HG02884 (cell line): ENCODE results near the gene HOXA2.
A peak's percentile ranks its signal among the peaks of the same experiment; 100 is the strongest.

Experiments
- ATAC-seq: cut with Tn5 transposase; IDR thresholded peaks from one replicate; pipeline ENCODE4 v1.9.1; 2021; ENCODE audit warnings: mild to moderate bottlenecking, moderate library complexity; ENCODE audit not compliant: unreplicated experiment

HOXA2 gene

DNA sequence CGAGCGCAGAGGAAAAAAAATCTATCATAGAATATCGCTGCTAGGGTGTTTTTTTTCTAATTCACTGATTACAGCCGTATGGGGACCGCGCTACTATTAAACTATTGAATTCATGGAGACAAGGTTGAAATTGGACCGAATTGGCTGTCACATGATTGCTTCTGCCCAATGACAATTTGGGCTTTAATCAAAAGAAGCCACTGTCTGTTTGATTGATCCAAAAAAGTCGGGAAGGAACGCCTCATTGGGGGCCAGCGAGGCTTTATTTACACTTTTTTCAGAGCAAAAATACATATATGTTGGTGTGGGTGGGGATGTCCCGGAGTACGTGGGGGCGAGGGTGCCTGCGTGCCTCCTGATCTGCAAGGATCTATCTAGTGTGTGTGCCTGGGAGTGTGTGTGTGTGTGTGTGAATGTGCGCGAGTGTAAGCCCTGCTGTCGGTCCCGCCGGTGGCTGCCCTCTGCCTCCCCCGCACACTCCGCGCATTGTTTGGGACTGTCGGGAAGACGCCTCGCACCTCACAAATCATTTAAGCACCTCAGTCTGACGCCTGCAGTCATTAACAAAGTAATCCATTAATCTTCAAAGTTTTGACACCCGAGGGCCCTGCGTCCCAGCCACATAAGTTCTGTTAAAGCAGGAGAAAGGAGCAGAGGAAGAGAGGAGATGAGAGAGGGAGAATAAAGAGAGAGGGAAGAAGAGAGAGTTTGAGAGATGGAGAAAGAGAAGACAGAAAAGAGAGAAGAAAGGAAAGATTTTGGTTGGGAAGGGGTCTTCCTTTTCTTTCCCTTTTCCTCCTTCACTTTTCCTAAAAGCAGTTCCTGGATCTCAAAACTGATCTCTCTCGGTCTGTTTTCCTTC is at the start of gene HOXA2:
HOXA2 (minus strand) TSS at position 103 of the 862 bp plus-strand sequence. CDS start 183 bp downstream, outside the sequence.
- ATAC-seq, result no peak

- no peak for ATAC-seq
Observed at GRCh38 chr7:27151341-27151930, 49.0 kb upstream of the HOXA2 start.

GRCh38 chr7:27150568-27151340 is 48.3 kb upstream of the HOXA2 start:
- ATAC-seq, result peak; percentile 71

DNA sequence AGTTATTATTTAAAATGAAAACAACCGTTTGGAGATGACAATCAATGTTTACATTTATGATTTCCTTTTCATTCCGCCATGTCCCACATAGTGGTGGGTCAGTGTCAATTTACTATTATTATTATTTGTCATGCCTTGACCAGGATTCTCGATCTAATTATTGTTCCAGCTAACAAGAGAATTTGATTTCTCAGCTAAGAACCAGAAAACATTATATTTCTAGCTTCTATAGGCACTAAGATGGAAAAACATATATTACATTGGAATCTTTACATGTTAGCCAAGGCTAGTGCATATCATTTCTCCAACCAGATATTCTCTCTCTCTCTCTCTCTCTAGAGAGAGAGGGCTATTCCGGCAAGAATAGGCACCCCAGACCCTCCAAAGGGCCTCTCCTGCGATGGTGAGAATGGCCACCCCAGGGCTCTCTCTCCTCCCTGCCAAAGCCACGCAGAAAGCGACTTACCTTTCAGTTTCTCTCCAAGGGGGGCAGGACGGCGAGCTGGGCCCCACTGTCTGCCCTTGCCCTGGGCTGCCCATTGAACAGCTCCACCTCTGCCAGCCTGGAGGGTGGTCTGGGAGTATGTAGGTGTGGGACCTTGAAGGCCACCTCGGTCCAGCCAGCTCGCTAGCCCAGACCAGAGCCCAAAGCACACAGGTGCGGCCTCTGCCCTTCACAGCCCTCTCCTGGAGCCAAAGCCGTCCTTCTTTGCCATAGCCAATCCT is 47.5 kb upstream of the HOXA2 start:
- ATAC-seq, result no peak

- no peak for ATAC-seq
Observed at GRCh38 chr7:27148756-27149641, 46.5 kb upstream of the HOXA2 start.

GRCh38 chr7:27148031-27148755 is 45.7 kb upstream of the HOXA2 start:
- no peak for ATAC-seq

DNA sequence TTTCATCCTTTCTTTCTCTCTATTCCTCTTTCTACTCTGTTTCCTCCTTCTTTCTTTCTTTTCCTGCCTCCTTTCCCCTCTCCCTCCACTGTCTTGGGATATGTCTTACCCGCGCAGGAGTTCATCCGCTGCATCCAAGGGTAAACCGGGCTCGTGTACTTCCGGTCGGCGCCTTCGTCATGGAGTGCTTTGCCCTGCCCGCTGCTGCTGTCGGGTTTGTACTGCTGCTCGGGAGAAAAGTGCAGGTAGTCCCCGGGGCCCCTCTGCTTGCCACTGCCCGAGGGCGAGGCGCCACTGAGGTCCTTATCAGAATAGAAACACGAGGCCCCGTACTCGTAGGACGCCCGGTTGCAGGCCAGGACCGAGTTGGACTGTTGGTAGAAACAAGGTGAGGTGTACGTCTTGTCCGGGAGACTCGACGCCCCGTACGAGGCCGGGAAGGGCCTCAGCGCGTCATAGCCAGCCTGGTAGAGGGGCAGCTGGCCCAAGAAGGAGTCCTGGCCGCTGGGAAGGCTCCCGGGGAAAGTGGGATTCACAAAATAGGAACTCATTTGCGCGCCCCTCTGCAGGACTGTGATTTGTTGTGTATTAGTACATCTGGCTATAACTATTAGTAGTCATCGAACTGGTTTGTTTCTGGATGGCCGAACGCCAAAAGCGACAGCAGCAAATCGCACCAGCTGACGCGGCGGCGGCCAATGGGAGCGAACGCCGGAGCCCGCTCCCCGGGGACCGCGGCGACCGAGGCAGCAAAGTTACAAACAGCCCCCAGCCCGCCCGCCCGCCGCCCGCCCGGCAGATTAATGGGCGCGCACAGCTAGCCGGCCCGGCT is 44.9 kb upstream of the HOXA2 start, which contains the start of gene HOXA6:
HOXA6 (minus strand) TSS at position 576 of the 832 bp plus-strand sequence; CDS start at position 551, 25 bp downstream.
- ATAC-seq, result no peak

- ATAC-seq, result no peak
Observed at GRCh38 chr7:27146491-27147198, 44.2 kb upstream of the HOXA2 start.

GRCh38 chr7:27145914-27146412 is 43.5 kb upstream of the HOXA2 start:
- no peak for ATAC-seq

GRCh38 chr7:27145165-27145913 is 42.9 kb upstream of the HOXA2 start:
- ATAC-seq, result no peak

- ATAC-seq, result no peak
Observed at GRCh38 chr7:27144781-27145164, 42.3 kb upstream of the HOXA2 start.

DNA sequence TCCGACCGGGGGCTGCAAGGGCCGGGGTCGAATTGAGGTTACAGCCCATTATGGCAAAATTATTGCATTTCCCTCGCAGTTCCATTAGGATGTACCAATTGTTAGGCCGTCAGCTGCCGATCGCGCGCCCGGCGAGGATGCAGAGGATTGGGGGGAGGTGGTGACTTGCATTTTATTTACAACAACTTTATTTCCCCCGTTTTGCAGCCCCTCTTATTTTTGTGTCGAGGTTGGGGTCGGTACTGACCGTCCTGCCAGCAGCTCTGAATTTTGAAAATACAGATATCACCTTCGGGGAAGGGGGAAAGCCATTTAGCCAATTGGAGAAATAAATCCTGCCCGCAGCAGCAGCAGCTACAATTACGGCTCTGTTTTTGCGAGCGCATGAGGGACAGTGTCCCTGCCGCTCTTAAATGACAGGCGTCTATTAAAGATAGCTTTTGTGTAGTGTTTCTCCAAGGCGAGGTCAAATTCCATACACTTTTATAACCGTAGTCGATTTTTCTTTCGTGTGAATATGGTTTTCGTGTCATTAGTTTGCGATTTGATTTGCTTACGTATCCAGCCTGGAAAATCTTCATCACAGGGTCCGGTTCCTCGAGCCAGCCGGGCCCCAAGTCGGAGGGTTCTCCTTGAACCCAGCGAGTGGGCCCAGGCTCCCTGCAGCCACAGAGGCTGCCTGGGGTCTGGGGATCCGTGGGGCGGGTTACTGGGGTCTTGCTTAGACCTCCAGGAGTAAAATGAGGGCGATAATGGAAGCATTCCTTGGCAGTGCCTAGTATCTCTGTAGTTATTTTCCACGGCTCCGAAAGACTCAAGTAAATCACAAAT is 41.7 kb upstream of the HOXA2 start:
- no peak for ATAC-seq

- no peak for ATAC-seq
Observed at GRCh38 chr7:27143023-27143949, 40.8 kb upstream of the HOXA2 start, which contains the start of gene HOXA5. Gene HOXA5, minus strand, starts transcription at chr7:27143681. Its CDS starts 74 bp downstream, at chr7:27143607.

GRCh38 chr7:27142580-27143022 is 40.1 kb upstream of the HOXA2 start:
- no peak for ATAC-seq
